ENCODE results near the gene PRDX1. TPM values are rescaled to one million over a fixed set of nuclear protein-coding genes. Genes with fewer than 3 reads are reported as not detected.

PRDX1 gene
- total and polyA plus RNA-seq, 2 experiments from 2014 or later, result 1,070 to 2,149 TPM

GRCh38 chr1:45503462-45504360 is 18.0 kb downstream of the PRDX1 start:
- TF ChIP-seq ETS1 (IDR thresholded peaks at IDR 0.05) (no peak), EZH2 (IDR thresholded peaks at IDR 0.05; ENCODE audit: low read depth, unreplicated experiment) (no peak), ZNF114 (CRISPR knock-in tag; IDR thresholded peaks at IDR 0.05) (no peak), EZH2phosphoT487 (IDR thresholded peaks at IDR 0.05; ENCODE audit: unreplicated experiment) (no peak), ZNF462 (CRISPR knock-in tag; IDR thresholded peaks at IDR 0.05) (no peak), JUNB (IDR thresholded peaks at IDR 0.05; ENCODE audit: unreplicated experiment) (no peak), STAT1 (IDR thresholded peaks at IDR 0.05; ENCODE audit: unreplicated experiment) (no peak), REST (IDR thresholded peaks at IDR 0.05; ENCODE audit: unreplicated experiment) (no peak), POLR2AphosphoS5 (IDR thresholded peaks at IDR 0.05; ENCODE audit: low read depth) (no peak), ZNF331 (CRISPR knock-in tag; IDR thresholded peaks at IDR 0.05; ENCODE audit: low read depth) (no peak), CTCF (conservative IDR thresholded peaks at IDR 0.05; ENCODE audit: low read depth in 2 of 2) (no peak), NANOG (IDR thresholded peaks at IDR 0.05; ENCODE audit: borderline replicate concordance) (no peak), CREB1 (CRISPR knock-in tag; IDR thresholded peaks at IDR 0.05; ENCODE audit: low read depth) (no peak)
- Mint-ChIP-seq H3K27me3 (ENCODE audit: insufficient read depth, low read depth, poor library complexity) (peaks cover 9% of the 10 kb centered on the region), H3K4me1 (peaks cover 15% of the 10 kb centered on the region), H3K4me3 (no peak overlapping the region), H3K9me3 (no peaks in the 10 kb centered on the region; the same call in 2 of the 3 replicates), H3K36me3 (ENCODE audit: low read depth) (peaks cover 12% of the 10 kb centered on the region), H3K27ac (no peak overlapping the region)
- Histone ChIP-seq H3F3A (replicated peaks; ENCODE audit: low read depth) (peaks cover 34% of the 10 kb centered on the region), H2AFZ (no peak overlapping the region), H3K27ac (ENCODE audit: low read depth) (no peak overlapping the region), H3K4me1 (ENCODE audit: insufficient read depth) (peaks cover 12% of the 10 kb centered on the region; the same call in 1 of the 2 replicates), H4K20me1 (replicated peaks; ENCODE audit: insufficient read depth) (peaks cover 20% of the 10 kb centered on the region), H3K9me2 (ENCODE audit: insufficient read depth) (no peaks in the 10 kb centered on the region), H3K4me2 (no peak overlapping the region), H3K36me3 (ENCODE audit: insufficient read depth) (peaks cover 2% of the 10 kb centered on the region; the same call in 1 of the 2 replicates), H3K4me3 (no peak overlapping the region), H3K79me2 (replicated peaks; ENCODE audit: insufficient read depth) (peaks cover 16% of the 10 kb centered on the region), H3K27me3 (ENCODE audit: insufficient read depth) (no peaks in the 10 kb centered on the region)
- ATAC-seq, result no peak
- DNase-seq (ENCODE audit: low spot score), result no peak
